HG03439 (cell line): ENCODE measurements around the gene METAP2.
"Not testable (repeated sequence)": the region's sequence is repeated elsewhere in the genome, so short reads cannot be mapped to it uniquely, and the experiment has no call there.

Source experiments
- ATAC-seq: cut with Tn5 transposase; IDR thresholded peaks from one replicate; pipeline ENCODE4 v1.9.1; 2021; ENCODE audit warnings: mild to moderate bottlenecking, moderate library complexity; ENCODE audit not compliant: unreplicated experiment

The METAP2 gene

GRCh38 chr12:95473884-95474659 is at the start of gene METAP2:
Gene METAP2, plus strand, starts transcription at chr12:95474152. Its CDS starts 28 bp downstream, at chr12:95474180.
- peak; percentile 98 for ATAC-seq

DNA sequence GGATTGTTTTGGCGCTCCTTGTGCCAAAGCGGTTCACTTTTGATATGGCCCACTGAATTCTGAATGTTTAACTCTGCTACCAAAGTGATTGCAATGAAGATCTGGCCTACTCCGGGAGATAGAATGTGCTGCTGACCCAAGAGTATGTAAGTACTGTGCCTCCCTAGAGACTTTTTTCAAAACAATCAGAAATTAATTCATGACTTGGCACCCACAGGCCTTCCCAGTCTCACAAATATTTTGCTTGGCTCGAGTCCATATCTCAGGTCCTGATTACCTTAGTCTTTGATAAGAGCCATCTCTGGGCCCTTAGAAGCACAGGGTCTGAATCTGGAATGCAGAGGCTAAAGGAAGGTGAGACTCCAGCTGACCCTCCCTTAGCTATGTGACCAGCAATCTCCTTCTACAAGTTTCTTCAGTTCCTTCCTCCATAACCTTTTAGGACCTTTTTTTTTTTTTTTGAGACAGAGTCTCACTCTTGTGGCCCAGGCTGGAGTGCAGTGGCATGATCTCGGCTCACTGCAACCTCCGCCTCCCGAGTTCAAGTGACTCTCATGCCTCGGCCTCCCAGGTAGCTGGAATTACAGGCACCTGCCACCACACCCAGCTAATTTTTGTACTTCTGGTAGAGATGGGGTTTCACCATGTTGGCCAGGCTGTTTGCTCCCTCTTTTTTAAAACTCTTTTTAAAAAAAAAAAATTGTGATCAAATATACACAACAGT is 49.5 kb upstream of the METAP2 start:
- ATAC-seq = no peak

DNA sequence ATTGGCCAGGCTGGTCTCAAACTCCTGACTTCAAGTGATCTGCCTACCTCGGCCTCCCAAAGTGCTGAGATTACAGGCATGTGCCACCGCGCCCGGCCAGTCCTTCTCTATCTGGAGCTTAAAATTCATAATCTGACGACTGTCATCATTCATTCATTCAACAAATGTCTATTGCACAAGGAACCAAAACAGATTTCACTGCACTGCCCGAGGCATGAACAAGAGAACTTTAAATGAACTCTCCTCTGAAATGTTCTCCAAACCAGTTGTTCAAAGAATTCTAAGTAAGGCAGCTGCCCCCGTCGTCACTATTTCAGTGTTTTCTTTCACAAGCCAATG is 44.8 kb upstream of the METAP2 start:
- no peak for ATAC-seq

- ATAC-seq = no peak
Measured at GRCh38 chr12:95431120-95431519, 42.8 kb upstream of the METAP2 start.

GRCh38 chr12:95435355-95435754 is 38.6 kb upstream of the METAP2 start:
- ATAC-seq = no peak

- no peak for ATAC-seq
Measured at GRCh38 chr12:95437565-95437964, 36.4 kb upstream of the METAP2 start.

DNA sequence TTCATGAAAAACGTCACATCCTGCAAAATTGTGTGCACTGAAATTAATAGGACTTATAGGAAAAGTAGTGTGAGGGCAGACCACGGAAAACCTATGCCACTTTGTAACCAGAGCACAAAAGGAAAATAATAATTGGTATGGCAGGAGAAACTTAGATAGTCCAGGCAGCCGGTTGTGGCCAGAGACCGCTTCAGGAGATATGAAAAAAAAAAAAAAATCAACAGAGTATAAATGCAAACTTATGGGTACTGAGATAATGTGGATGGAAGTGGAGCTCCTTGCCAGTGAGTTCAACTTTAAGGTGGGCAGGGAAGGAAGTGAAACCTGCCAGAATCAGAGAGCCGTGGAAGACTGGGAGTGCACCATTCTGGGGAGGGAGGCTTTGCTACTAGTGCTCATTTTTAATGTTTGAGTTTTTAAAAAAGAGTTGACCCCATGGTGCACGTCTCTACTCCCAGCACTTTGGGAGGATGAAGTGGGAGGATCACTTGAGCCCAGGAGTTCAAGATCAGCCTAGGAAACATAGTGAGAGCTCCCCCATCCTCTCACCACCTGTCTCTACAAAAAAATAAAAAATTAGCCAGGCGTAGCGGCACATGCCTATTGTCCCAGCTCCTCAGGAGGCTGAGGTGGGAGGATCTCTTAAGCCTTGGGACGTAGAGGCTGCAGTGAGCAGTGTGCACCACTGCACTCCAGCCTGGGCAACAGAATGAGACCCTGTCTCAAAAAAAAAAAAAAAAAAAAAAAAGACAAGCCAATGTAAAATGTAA is 34.3 kb upstream of the METAP2 start:
- ATAC-seq = no peak

DNA sequence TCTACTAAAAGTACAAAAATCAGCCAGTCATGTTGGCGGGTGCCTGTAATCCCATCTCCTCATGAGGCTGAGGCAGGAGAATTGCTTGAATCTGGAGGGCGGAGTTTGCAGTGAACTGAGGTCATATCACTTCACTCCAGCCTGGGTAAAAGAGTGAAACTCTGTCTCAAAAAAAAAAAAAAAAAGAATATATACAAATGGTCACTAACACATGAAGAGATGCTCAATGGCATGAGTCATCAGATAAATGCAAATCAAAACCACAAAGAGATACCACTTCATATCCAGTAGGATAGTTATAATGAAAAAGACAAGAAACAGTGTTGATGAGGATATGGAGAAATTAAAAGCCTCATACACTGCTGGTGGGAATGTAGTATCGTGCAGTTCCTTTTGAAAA is 33.6 kb upstream of the METAP2 start:
- no peak for ATAC-seq

GRCh38 chr12:95443459-95443858 is 30.5 kb upstream of the METAP2 start:
- ATAC-seq = no peak

GRCh38 chr12:95445099-95445498 is 28.9 kb upstream of the METAP2 start:
- not testable (repeated sequence) for ATAC-seq

DNA sequence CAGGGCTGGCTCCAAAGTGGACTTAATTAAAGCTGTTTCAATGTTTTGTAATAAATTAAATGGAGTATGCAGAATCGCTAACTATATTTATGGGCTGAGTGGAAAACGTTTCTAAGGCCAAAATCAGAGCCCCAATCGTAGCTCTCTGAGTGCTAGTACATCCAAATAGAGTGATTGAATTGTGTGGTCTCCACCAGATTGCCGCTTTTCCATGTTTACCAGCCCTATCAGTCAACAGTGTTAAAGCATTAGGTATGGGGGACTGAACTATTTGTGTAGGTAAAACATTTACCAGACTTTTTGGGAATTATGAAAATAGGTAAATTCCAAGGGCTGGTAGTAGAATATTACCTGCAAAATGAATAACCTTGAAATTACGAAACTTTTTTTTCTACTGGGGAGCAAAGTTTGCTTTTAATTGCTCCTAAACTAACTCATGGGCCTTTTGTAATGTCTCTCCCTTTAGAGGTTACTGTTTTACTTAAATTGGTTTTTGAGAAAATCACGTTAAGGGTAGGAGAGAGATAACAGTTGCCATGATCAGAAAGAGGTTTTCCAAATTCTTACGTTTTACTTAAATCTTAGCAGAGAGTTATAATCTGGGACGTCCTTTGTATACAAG is 28.0 kb upstream of the METAP2 start:
- ATAC-seq = no peak

DNA sequence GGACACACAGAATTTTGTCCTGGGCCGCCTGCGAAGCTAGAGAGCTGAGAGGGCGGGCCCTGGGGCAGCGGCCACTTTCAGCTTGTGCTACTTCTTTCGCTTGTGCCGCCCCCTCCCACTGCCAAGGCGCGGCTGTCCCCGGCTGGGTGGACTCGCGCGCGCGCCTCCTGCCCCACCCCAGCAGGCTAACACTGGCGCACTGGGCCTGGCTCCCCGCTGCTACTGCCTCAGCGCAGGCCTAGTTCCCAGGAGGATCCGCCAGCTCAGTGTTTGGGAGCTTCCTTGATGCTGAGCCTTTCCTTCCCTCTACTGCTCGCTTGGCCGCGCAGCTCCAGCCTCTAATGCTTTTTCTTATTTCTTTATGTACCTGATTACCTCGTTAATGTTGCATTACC is 27.4 kb upstream of the METAP2 start:
- no peak for ATAC-seq

GRCh38 chr12:95449656-95450055 is 24.3 kb upstream of the METAP2 start:
- ATAC-seq = not testable (repeated sequence)

DNA sequence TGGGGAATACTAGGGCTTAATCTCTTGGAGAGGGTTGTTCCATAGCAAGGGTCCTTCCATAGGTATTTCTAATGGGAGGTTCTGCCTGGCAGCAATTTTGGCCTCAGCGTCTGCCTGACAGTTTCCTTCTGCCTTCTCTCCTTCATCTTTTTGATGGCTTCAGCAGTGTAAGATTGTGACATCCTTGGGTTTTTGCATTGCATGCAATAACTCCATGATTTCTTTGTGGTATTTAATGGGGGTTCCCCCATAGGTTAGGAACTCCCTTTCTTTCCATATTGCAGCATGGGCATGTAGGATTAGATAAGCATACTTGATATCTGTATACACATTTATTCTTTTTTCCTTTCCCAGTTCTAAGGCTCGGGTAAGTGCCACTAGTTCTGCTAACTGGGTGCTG is 21.5 kb upstream of the METAP2 start:
- not testable (repeated sequence) for ATAC-seq

DNA sequence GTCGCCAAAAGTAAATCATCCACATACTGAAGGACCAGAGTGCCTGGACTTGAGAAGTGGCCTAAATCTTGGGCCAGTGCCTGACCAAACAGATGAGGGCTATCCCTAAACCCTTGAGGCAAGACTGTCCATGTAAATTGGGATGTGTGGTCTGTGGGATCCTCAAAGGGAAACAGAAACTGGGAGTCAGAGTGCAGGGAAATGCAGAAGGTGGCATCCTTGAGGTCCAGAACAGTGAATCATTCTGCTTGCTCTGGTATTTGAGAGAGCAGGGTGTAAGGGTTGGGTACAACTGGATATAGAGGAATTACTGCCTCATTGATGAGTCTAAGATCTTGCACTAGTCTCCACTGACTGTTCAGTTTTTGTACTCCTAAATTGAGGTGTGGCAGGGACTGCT is 20.1 kb upstream of the METAP2 start:
- ATAC-seq = not testable (repeated sequence)

- not testable (repeated sequence) for ATAC-seq
Measured at GRCh38 chr12:95454780-95455215, 19.2 kb upstream of the METAP2 start.

DNA sequence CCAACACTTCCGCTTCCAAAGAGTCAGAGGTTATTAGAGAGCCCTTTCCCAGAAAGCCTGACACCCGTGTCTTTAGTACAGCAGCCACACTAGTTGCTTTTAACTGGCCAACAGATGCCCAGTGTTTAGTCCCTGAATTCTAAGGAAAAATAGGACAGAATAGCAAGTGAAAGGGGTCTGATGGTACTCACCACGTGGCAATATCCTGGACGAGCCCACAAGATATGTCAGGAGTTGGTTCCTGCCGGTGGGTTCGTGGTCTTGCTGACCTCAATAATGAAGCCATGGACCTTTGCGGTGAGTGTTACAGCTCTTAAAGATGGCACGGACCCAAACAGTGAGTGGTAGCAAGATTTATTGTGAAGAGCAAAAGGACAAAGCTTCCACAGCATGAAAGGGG is 16.3 kb upstream of the METAP2 start:
- not testable (repeated sequence) for ATAC-seq

- ATAC-seq = no peak
Measured at GRCh38 chr12:95458761-95459160, 15.2 kb upstream of the METAP2 start.

DNA sequence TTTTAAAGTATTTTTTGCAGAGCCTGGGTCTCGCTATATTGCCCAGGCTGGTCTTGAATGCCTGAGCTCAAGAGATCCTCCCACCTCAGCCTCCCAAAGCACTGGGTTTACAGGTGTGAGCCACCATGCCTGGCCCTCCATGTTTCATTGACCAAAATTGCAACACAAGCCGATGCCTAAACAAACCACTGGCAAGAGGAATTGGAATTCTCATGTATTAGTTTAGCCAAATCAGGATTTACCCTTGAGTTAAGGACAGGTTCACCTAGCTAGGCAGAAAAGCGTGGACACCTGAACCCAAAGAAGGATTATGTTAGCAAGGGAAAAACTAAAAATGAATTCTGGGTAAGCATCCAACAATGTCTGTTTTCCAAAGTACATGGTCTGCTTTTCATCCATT is 14.6 kb upstream of the METAP2 start:
- ATAC-seq = no peak

- no peak for ATAC-seq
Measured at GRCh38 chr12:95460105-95460504, 13.8 kb upstream of the METAP2 start.

DNA sequence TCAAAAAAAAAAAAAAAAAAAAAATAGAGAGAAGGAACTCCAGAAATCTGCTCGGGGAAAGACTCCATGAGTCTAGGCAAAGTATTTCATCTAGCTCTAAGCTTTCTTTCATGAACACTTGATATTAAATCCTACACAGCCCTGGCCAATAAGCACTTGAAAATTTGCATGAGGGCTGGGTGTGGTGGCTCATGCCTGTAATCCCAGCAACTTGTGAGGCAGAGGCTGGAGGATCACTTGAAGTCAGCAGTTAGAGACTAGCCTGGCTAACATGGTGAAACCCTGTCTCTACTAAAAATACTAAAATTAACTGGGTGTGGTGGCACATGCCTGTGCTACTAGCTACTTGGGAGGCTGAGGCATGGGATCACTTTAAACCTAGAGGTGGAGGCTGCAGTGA is 13.1 kb upstream of the METAP2 start:
- no peak for ATAC-seq
